ENCODE results near the gene FLRT2. TPM values are rescaled to one million over a fixed set of nuclear protein-coding genes. Genes with fewer than 3 reads are reported as not detected.

FLRT2 gene
- polyA plus RNA-seq, 1 donor from 2014 or later, result not detected

- Mint-ChIP-seq H3K4me1 (no peaks in the 10 kb centered on the region), H3K9me3 (peaks cover 0 to 7% (median 3%) of the 10 kb centered on the region in 3 donors), H3K36me3 (no peaks in the 10 kb centered on the region), H3K27ac (no peak overlapping the region), H3K4me3 (peak overlapping the region in 1 of 4 donors; percentile 30), H3K27me3 (no peaks in the 10 kb centered on the region)
Observed at GRCh38 chr14:85663256-85663655, 133.3 kb downstream of the FLRT2 start.

DNA sequence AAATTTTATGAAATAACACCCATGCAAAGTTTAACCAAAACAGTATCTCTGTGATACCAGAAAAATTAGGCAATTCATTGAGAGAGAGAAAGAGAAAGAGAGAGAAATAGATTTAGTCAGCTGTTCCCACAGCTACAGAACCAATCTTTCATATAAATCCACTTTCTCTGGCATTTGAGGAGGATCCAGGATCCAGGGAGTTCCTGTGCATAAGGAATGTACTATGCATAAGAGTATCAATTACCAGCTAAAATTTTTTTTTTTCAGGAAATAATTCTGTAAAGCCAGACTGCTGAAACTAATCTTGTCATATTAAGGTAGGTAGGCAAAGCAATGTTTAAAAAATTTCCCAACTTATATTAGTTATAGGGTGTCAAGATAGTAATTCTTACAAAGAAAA, 133.7 kb downstream of the FLRT2 start:
- H3K36me3 Mint-ChIP-seq, result no peaks in the 10 kb centered on the region
- peaks cover 1 to 7% (median 2%) of the 10 kb centered on the region in 3 donors for H3K9me3 Mint-ChIP-seq
- H3K4me3 Mint-ChIP-seq, result peak overlapping the region in 1 of 4 donors; percentile 30
- H3K27ac Mint-ChIP-seq, result no peak overlapping the region
- no peaks in the 10 kb centered on the region for H3K27me3 Mint-ChIP-seq
- no peaks in the 10 kb centered on the region for H3K4me1 Mint-ChIP-seq

GRCh38 chr14:85675957-85676356, 146.0 kb downstream of the FLRT2 start:
- Mint-ChIP-seq H3K27me3 (no peaks in the 10 kb centered on the region), H3K4me3 (no peak overlapping the region)

DNA sequence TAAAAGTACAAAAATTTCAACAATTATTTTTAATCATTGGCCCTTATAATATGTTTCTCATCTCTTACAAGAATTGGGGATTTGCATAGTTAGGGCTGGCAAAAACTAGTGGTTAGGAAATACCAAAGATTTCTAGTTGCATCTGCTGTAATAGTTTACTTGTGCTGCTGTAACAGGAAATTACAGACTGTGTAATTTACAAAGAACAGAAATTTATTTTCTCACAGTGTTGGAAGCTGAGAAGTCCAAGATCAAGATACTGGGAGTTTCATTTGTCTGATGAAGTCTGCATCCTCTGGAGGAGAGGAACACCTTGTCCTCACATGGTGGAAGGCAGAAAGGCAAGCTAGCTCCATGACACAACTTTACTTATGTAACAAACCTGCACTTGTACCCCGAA, 157.0 kb downstream of the FLRT2 start:
- no peaks in the 10 kb centered on the region for H3K36me3 Mint-ChIP-seq
- no peak overlapping the region for H3K27ac Mint-ChIP-seq
- H3K27me3 Mint-ChIP-seq, result no peaks in the 10 kb centered on the region
- H3K4me3 Mint-ChIP-seq, result no peak overlapping the region
- H3K9me3 Mint-ChIP-seq, result peaks cover 1 to 4% (median 2%) of the 10 kb centered on the region in 3 donors
- no peaks in the 10 kb centered on the region for H3K4me1 Mint-ChIP-seq

More at GRCh38 chr14:85675957-85676356, 146.0 kb downstream of the FLRT2 start:
- Mint-ChIP-seq H3K27ac (no peak overlapping the region), H3K4me1 (no peaks in the 10 kb centered on the region), H3K36me3 (no peaks in the 10 kb centered on the region), H3K9me3 (peaks cover 0 to 1% (median 0%) of the 10 kb centered on the region in 3 donors)

GRCh38 chr14:85687456-85687855, 157.5 kb downstream of the FLRT2 start:
- H3K4me1 Mint-ChIP-seq, result no peaks in the 10 kb centered on the region
- no peaks in the 10 kb centered on the region for H3K36me3 Mint-ChIP-seq
- H3K9me3 Mint-ChIP-seq, result peaks cover 1 to 4% (median 2%) of the 10 kb centered on the region in 3 donors
- no peaks in the 10 kb centered on the region for H3K27me3 Mint-ChIP-seq
- H3K27ac Mint-ChIP-seq, result no peak overlapping the region
- H3K4me3 Mint-ChIP-seq, result no peak overlapping the region

GRCh38 chr14:85688006-85688405, 158.1 kb downstream of the FLRT2 start:
- no peaks in the 10 kb centered on the region for H3K4me1 Mint-ChIP-seq
- H3K9me3 Mint-ChIP-seq, result peaks cover 0 to 4% (median 2%) of the 10 kb centered on the region in 3 donors
- H3K36me3 Mint-ChIP-seq, result no peaks in the 10 kb centered on the region
- H3K27ac Mint-ChIP-seq, result no peak overlapping the region
- H3K27me3 Mint-ChIP-seq, result no peaks in the 10 kb centered on the region
- H3K4me3 Mint-ChIP-seq, result no peak overlapping the region

DNA sequence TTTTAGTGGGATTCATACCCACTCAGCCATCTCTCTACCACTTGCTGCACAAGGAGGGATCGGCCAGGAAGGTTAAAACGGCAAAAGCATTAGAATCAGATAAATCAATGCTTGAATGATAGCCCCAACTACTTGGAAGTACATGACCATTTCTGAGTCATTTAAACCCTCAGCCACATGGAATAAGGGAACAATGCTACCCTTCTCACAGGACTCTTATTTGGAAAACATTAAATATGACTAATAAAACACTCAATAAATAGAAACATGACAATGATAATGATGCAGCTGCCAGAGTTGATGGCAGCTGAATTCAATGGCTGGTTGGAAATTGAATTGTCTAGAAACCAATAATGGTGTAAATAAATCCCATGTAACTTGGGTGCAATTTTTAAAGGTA, 165.4 kb downstream of the FLRT2 start:
- Mint-ChIP-seq H3K9me3 (peaks cover 0 to 24% (median 4%) of the 10 kb centered on the region in 3 donors), H3K4me1 (no peaks in the 10 kb centered on the region), H3K27ac (no peak overlapping the region), H3K4me3 (no peak overlapping the region), H3K36me3 (peaks cover 2% of the 10 kb centered on the region), H3K27me3 (no peaks in the 10 kb centered on the region)

DNA sequence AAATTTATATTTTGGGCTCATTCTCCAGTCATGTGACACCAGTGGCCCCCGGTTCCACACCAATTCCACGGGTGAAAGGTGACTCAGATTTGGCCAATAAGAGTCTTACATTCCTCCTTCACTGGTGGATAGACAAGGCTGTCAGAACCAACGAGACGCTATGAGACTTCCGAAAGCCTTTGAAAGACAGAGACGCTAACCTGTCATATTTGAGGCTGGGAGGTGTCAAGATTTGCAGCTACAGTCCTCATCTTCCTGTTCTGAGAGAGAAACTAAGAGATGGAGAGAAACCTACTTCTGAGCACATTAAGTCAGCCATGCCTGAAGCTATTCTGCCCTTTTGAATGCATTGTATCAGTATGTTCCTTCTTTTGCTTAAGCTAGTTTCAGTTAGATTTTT, 171.2 kb downstream of the FLRT2 start:
- peaks cover 0 to 27% (median 4%) of the 10 kb centered on the region in 3 donors for H3K9me3 Mint-ChIP-seq
- no peak overlapping the region for H3K27ac Mint-ChIP-seq

DNA sequence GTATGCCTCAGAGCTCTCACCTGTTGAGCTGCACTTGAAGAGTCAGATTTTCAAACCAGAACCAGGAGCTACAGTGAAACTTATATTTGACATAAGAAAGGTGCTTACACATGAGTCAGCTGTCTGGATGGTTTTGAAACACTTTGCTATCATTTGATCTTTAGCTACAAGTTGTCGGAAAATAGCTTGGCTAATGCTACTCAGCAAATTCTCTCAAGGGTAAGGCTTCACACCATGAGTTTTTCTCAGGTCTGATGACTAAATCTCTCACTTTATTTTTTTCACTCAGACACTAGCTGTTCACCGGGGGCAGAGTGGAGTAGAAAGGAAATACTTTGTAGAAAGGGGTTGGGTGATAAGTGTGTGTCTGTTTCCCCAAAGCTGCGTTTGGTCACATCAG, 171.8 kb downstream of the FLRT2 start:
- Mint-ChIP-seq H3K9me3 (peaks cover 0 to 27% (median 4%) of the 10 kb centered on the region in 3 donors), H3K4me3 (no peak overlapping the region), H3K27ac (no peak overlapping the region), H3K36me3 (no peaks in the 10 kb centered on the region), H3K4me1 (no peaks in the 10 kb centered on the region), H3K27me3 (no peaks in the 10 kb centered on the region)

More for the DNA sequence above, 171.2 kb downstream of the FLRT2 start:
- Mint-ChIP-seq H3K36me3 (no peaks in the 10 kb centered on the region), H3K4me1 (no peaks in the 10 kb centered on the region), H3K27me3 (no peaks in the 10 kb centered on the region), H3K4me3 (no peak overlapping the region)

DNA sequence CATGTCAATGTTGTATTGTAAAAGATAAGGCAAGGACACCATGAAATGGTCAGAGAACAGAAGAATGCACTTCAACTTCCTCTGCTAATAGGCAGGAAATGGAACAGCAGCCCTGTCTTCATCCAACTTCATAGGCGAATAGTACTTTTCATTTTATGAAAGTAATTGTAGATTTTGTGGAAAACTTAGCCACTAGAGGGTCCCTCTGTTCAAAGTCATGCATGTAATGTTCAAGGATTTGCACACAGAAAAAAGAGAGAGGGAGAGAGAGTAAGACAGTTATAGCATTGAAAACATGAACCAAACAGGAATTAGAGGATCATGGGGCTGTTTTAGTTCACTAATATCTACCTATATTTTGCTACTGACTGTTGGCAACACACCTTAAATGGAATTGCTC, 172.2 kb downstream of the FLRT2 start:
- Mint-ChIP-seq H3K27ac (no peak overlapping the region), H3K36me3 (no peaks in the 10 kb centered on the region)

GRCh38 chr14:85702997-85703396, 173.1 kb downstream of the FLRT2 start:
- no peaks in the 10 kb centered on the region for H3K27me3 Mint-ChIP-seq
- no peaks in the 10 kb centered on the region for H3K36me3 Mint-ChIP-seq
- H3K4me3 Mint-ChIP-seq, result no peak overlapping the region
- peaks cover 0 to 27% (median 3%) of the 10 kb centered on the region in 3 donors for H3K9me3 Mint-ChIP-seq
- H3K27ac Mint-ChIP-seq, result no peak overlapping the region
- no peaks in the 10 kb centered on the region for H3K4me1 Mint-ChIP-seq

More for the DNA sequence above, 172.2 kb downstream of the FLRT2 start:
- Mint-ChIP-seq H3K9me3 (peaks cover 0 to 27% (median 4%) of the 10 kb centered on the region in 3 donors), H3K27me3 (no peaks in the 10 kb centered on the region), H3K4me3 (no peak overlapping the region), H3K4me1 (no peaks in the 10 kb centered on the region)

Measured in IgD-negative memory B cell (primary cell).